Stimulated activated CD4-positive, alpha-beta T cell treated with anti-CD3 and anti-CD28 coated beads, Interleukin-4, amount 100 ng/mL, for 24 hours (primary cell): Measurements from ENCODE around the gene CCHCR1.
A peak's percentile ranks its signal among the peaks of the same experiment; 100 is the strongest.

Source experiments
- DNase-seq: peaks from one replicate; pipeline ENCODE4 v3.0.0-alpha.2; 2020

Gene CCHCR1

GRCh38 chr6:31096656-31097055, 60.9 kb downstream of the CCHCR1 start:
- no peak for DNase-seq

- DNase-seq, result no peak
Measured at GRCh38 chr6:31096215-31096614, 61.4 kb downstream of the CCHCR1 start.

- DNase-seq, result peak; percentile 14
Measured at GRCh38 chr6:31094389-31094881, 63.2 kb downstream of the CCHCR1 start.

- DNase-seq, result no peak
Measured at GRCh38 chr6:31092769-31093505, 64.7 kb downstream of the CCHCR1 start.
